ENCODE data around the gene EFCAB9. TPM values are rescaled to one million over a fixed set of nuclear protein-coding genes. Genes with fewer than 3 reads are reported as not detected.

Gene EFCAB9
- total RNA-seq, 1 experiment from 2014 or later = not detected

GRCh38 chr5:172245046-172245445 lies 51.1 kb downstream of the EFCAB9 start:
- ChIA-PET RAD21 (ENCODE audit: low non-redundant PET in 1 of 2, low total read pairs in 2 of 2, uncharacterized antibody in 2 of 2, unreplicated experiment in 2 of 2) (no interaction called here), CTCF (no interaction called here), POLR2A (no interaction called here)
- no peaks in the 10 kb centered on the region for H3K36me3 ChIP-seq (ENCODE audit: control insufficient read depth in 1 of 2, insufficient read depth in 2 of 2, low read length in 2 of 2)
- no peaks in the 10 kb centered on the region for H3K9me2 ChIP-seq (ENCODE audit: insufficient read depth)
- DNase-seq (ENCODE audit: low read depth, low spot score) (no peak), ATAC-seq (no peak)
- no peaks in the 10 kb centered on the region for H3K27me3 ChIP-seq (ENCODE audit: insufficient read depth, low read length)
- no peak for TF ChIP-seq YY1 (IDR thresholded peaks at IDR 0.05; ENCODE audit: extremely low read depth, insufficient replicate concordance, low read depth, low read length)
- no peak for TF ChIP-seq MAX (IDR thresholded peaks at IDR 0.05)
- TF ChIP-seq ZFX (IDR thresholded peaks at IDR 0.05) = no peak
- no peak for TF ChIP-seq EGR1 (IDR thresholded peaks at IDR 0.05; ENCODE audit: low read depth)
- TF ChIP-seq, protein P1, sequence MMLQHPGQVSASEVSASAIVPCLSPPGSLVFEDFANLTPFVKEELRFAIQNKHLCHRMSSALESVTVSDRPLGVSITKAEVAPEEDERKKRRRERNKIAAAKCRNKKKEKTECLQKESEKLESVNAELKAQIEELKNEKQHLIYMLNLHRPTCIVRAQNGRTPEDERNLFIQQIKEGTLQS (IDR thresholded peaks at IDR 0.05) = no peak
- TF ChIP-seq CEBPB (IDR thresholded peaks at IDR 0.05; ENCODE audit: low read depth) = no peak
- TF ChIP-seq RAD21 (IDR thresholded peaks at IDR 0.05; ENCODE audit: low read depth) = no peak
- TF ChIP-seq, protein P2, sequence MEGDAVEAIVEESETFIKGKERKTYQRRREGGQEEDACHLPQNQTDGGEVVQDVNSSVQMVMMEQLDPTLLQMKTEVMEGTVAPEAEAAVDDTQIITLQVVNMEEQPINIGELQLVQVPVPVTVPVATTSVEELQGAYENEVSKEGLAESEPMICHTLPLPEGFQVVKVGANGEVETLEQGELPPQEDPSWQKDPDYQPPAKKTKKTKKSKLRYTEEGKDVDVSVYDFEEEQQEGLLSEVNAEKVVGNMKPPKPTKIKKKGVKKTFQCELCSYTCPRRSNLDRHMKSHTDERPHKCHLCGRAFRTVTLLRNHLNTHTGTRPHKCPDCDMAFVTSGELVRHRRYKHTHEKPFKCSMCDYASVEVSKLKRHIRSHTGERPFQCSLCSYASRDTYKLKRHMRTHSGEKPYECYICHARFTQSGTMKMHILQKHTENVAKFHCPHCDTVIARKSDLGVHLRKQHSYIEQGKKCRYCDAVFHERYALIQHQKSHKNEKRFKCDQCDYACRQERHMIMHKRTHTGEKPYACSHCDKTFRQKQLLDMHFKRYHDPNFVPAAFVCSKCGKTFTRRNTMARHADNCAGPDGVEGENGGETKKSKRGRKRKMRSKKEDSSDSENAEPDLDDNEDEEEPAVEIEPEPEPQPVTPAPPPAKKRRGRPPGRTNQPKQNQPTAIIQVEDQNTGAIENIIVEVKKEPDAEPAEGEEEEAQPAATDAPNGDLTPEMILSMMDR (IDR thresholded peaks at IDR 0.05 in 2 of 3, conservative IDR thresholded peaks at IDR 0.05 in 1 of 3; ENCODE audit: borderline replicate concordance in 1 of 3, insufficient read depth in 1 of 3, low read depth in 2 of 3, low read length in 2 of 3) = no peak
- TF ChIP-seq POLR2AphosphoS5 (IDR thresholded peaks at IDR 0.05; ENCODE audit: low read depth, low read length) = no peak
- no peak for TF ChIP-seq EZH2phosphoT487 (IDR thresholded peaks at IDR 0.05; ENCODE audit: borderline replicate concordance)
- H3K9me3 ChIP-seq (ENCODE audit: control insufficient read depth in 1 of 2, insufficient read depth in 1 of 2, low read depth in 1 of 2, low read length in 2 of 2) = no peaks in the 10 kb centered on the region
- H4K20me1 ChIP-seq (ENCODE audit: insufficient read depth) = peaks cover 4% of the 10 kb centered on the region; the same call in 1 of the 2 replicates
- H3K79me2 ChIP-seq (ENCODE audit: insufficient read depth, low read length) = peaks cover 7% of the 10 kb centered on the region
- no peak overlapping the region for H2AFZ ChIP-seq (ENCODE audit: low read depth, low read length, poor library complexity, severe bottlenecking)
- H3K4me1 ChIP-seq (ENCODE audit: control insufficient read depth in 1 of 2, insufficient read depth in 2 of 2, low read length in 2 of 2) = no peaks in the 10 kb centered on the region
- no peak overlapping the region for H3K4me3 ChIP-seq (replicated peaks in 1 of 2; ENCODE audit: low read depth in 1 of 2, low read length in 2 of 2)
- no peak overlapping the region for H3K4me2 ChIP-seq (ENCODE audit: low read length)
- intact Hi-C loops (cut with micrococcal nuclease) = no loop called here
- H3K9ac ChIP-seq (ENCODE audit: low read length) = no peak overlapping the region
- H3K27ac ChIP-seq (ENCODE audit: low read depth, low read length) = no peak overlapping the region
- BruUV-seq (replicated peaks) = no TSS peak
